ENCODE measurements around the gene KCTD1.

KCTD1 gene

DNA sequence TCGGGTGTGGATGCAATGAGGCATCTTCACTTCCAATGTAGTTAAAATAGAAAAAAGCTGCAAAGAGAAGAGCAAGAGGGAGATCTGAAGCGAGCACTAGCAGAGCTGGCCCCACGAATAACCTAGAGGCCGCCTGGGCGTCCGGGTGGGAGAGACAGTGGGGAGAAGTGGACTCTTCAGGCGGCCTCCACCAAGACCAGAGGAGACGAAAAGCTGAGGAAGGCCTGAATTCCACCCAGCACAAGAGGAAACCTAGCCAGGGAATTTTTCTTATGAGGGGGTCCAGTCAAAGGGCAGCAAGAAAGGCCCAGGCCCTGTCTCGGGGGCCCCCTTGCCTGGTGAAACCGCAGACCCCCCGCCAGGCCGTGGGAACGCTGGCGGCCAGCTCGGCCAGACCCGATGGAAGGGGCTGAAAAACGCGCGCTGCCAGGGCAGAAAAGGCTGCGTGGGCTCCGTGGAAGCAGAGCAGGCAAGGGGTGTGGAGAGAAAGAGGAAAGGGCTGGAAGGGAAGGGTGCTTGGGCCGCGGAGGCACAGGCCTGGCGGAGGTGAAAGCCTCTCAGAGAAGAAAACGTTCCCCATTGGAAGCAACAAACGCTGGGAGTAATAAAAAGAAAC lies 69.2 kb downstream of the KCTD1 start:
- no peak for DNase-seq

GRCh38 chr18:26477828-26478466 lies 70.4 kb downstream of the KCTD1 start:
- no peak for DNase-seq

- no peak for DNase-seq
Measured at GRCh38 chr18:26476697-26477096, 71.7 kb downstream of the KCTD1 start.

DNA sequence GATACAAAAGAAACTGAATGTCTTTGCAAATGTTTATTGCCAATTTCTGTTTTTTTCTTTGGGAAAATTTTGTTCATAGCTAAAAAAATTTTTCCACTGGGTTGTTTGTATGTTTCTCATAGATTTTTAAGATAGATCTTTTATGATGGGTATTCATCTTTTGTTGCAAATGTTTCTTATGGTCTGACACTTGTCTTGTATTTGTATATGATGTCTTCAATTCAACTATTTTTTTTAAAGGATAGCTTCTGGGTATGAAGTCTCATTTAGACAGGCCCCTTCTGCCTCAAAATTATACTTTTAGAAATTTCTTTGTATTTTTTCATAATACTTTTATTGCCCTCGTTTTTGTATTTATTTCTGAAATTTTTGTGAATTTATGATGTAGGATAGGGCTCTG lies 73.8 kb downstream of the KCTD1 start:
- no peak for DNase-seq

DNA sequence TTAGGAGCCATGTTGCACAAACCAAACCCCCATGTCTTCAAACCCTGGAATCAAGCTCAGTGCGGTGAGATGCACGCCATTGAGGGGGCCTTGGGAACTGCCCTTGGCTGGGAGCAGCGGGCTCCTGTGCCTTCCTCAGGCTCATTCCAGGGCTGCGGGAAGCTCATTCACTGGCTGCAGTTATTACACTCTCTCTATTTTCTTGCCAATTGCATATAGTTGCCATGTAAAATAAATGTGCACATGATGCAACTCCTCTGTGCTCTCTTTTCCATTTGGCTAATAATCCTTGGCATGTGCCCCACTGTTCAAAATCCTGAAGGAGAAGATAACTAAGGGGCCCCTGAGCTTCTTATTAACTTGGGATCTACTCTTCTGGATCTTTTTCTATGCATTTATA lies 74.7 kb downstream of the KCTD1 start:
- no peak for DNase-seq

DNA sequence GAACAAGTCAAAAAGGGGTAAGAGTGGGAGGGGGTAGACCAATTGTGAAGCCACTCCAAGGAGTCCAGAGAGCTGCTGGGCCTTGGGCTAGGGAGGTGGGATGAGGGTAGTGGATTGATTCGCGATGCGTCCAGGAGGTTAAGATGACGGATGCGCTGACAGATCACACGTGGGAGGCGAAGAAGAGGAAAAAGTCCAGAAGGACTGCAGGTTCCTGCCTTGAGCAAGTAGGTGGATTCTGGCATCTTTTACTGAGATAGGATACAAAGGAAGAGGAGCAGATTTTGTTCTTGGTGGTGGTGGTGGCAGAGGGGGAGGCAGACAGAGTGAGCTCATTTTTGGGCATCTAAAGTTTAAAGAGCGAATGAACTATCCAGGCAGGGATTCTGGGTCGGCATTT lies 76.5 kb downstream of the KCTD1 start:
- DNase-seq: no peak

DNA sequence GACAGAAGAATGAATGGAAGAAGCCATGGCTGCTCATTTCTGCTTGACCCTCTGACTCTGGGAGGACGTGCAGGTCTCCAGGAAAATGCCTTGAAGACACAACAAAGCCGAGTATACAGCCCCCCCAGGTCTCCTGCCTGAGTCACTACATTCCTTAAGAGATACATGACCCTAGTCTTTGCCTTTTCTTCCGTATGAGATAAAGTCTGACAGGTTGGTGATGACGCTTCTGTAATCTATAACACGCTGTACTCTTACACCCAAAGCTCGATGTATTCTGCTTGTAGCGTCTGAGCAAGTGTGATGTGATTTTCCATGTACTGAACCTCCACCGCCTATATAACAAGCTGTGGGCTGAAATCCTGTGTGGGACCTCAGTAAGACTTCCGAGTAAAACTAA lies 77.3 kb downstream of the KCTD1 start:
- no peak for DNase-seq

DNA sequence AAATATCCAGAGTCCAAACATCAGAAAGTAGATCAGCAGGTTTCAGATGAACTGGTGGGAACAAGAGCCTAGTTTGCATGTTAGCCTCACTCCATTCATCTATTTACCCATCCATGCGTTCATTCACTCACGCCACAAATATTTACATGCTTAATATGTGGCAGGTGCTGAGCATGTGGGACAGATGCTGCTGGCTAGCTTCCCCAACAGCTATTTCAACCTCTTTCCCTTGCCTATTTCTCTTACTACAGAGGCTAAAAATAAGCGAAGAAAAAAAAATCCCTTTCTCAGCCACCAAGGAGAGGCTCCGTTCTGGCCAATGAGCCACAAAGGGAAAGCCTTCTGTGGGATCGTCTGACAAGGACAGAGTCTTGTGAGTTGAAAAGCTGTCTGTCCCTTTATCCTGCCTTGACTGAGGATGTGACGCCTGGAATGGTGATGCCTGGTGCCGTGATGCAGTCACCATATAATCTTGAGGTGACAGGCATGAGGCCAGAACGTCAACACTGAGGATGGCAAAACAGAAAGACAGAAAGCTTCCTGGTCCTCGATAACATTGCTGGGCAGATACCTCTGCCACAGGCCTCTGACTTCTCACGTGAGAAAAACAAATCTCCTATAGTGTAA lies 78.2 kb downstream of the KCTD1 start:
- peak; percentile 89 for DNase-seq

GRCh38 chr18:26468931-26469340 lies 79.4 kb downstream of the KCTD1 start:
- DNase-seq: peak; percentile 90

- no peak for DNase-seq
Measured at GRCh38 chr18:26466026-26466425, 82.3 kb downstream of the KCTD1 start.

DNA sequence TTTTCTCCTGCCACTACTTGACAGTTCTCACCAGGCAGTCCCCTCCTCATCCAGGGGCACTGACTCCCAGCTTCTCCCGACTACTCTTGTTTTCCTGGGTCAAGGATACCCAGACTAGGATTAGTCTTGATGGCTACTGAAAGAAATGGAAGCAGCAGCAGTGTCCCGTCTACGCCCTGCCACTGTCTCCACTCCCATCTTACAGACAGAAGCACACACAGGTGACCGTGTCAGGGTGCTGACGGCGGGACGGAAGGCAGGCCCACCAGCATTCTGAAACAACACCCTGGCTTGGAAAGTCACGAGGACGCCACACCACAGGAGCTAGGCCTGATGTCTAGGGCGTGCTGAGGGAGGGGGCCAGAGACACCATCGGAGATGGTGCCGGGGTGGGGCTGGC lies 82.9 kb downstream of the KCTD1 start:
- DNase-seq: no peak

DNA sequence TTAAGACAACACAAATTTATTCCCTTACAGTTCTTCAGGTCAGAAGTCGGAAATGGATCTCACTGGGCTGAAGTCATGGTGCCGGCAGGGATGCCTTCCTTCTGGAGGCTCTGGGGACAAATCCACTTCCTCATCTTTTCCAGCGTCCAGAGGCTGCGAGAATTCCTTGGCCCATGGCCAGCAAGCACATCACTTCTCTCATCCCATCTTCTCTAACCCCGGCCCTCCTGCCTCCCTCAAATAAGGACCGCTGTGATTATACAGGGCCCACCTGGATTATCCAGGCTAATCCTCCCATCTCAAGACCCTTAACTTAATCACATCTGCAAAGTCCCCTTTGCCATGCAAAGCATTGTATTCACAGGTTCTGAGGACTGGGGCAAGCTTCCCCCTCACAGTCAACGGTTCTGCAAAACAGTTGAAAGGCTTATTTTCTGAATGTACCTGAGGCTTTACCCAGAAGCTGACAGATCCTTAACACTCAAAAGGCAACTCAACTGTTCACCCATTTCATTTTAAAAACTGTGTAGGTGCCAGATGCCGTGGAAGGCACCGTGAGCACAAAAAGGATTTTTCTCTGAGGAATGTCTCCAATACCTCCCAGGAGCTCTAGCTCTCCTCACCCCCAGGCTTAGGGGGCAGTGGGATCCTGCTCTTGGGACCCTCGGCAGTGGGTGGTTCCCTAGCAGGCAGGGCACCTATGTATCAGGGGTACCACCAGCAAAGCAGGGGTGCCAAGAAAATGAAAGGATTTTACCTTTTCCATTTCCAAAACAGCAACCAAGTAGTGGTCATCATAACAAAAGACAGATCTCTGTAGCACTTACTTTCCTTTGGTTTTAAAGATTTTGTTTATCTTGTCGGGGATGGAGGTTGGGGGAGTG lies 84.0 kb downstream of the KCTD1 start:
- DNase-seq: no peak

DNA sequence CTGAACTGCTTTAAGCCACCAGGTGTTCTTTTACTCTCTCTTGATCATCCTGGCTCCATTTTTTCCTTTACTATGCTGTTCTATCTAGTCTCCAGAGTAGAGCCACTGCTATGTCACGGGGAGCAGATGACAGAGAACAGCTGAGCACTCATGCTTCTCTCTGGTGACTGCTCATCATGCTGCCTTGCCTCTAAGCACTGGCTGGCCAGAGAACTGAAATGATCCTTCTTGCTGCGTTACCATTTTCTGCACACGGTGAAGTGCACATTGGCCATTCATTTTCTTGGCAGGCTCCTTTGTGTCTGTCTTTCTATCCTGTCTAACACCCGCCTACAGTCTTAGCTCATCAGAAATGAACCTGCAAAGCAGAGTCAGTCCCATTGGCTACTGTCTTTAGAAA lies 86.0 kb downstream of the KCTD1 start:
- no peak for DNase-seq

DNA sequence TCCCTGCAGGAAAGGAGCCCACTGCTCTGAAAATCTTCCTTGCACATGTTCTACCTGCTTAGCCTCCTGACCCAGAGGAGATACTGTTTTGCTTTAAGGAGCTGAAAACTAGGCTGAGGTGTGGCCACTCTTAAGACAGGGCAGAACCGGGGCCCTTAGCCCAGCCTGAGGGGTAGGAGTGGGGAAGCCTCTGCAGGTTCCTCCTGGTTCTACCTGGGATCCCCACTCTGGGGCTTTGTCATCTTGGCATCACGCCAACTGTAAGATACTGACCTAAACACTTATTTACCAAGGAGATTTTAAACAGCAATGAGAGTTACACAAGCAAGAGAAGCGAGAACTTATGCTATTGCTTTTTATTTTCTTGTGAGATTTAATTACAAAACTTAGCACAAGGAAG lies 86.9 kb downstream of the KCTD1 start:
- DNase-seq: no peak

DNA sequence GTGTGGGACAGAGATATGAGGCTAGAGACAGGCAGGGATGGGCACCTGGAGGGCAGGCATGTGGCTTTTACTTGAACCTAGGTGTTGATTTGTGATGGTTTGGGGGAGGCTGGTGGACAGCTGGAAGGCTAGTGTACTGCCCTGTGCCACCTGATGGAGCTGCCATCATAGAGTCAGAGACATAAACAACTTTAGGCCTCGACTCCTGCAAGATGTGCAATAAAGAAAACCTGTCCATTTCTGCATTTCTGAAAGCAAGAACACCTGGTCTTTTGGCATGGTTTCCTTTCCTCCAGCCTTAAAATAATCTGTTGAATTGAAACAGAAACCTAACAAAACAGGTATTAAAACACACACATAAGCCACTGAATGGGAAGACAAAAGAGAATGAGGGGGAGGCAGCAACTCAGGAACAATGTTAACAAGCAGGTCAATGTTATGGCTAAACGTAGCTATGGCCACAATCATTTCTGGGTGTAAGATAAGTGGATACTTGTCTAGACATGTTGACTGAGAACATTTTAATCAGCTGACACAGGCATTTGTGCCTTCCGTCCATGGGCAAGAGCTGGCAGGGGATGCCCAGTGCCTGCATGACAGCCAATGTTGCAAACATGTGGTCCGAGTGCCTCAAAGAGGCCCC lies 87.8 kb downstream of the KCTD1 start:
- DNase-seq: peak; percentile 98

GRCh38 chr18:26459884-26460283 lies 88.5 kb downstream of the KCTD1 start:
- no peak for DNase-seq

- DNase-seq: no peak
Measured at GRCh38 chr18:26459340-26459739, 89.0 kb downstream of the KCTD1 start.

DNA sequence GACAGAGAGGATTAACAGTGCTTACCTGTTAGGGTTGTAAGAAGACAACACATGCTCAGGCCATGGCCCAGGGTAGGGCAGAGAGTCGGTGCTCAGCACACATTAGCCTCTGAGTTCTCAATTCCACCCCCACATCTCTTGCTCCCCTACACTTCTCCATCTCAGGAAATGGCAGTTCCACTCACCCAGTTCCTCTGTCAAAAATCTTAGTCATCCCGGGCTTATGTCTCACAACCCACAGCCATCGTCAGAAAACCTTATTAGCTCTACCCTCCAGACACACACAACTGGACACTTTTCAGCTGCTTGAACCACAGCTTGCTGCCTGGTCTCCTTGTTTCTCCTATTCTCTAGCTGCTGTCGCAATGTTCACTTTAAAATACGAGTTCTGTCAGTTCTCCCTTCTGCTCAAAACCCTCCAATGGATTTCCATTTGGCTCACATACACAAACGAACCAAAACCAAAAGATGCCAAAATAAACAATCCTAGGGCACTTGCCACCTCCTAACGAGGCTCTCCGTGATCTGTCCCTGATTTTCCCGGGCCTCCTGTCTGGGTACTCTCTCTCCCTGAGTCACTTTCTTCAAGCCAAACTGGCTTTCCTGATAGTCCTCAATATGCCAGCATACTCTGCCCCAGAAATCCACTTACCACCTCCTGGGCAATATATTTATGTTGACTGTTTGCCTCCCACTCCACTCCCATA lies 89.7 kb downstream of the KCTD1 start:
- DNase-seq: no peak

GRCh38 chr18:26457611-26458353 lies 90.6 kb downstream of the KCTD1 start:
- no peak for DNase-seq

GRCh38 chr18:26457195-26457594 lies 91.2 kb downstream of the KCTD1 start:
- DNase-seq: no peak

DNA sequence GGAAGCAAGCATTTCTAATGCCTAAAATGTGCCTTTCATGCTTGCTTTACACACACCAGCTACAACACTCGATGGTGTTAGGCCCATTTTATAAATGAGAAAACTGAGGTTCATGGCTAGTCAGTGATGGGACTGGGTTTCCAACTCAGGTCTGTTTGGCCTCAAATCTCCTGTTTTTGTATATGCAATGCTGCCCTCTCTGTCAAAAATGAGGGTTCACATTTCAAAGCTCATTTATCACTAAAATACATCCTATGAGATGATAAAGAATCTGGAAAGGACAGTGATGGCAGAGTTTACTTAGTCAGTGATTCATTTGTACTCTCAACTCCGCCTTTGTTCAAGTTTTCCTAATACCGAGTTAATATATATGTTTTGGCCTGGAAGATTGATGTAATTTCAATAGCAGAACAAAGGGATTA lies 92.3 kb downstream of the KCTD1 start:
- DNase-seq: no peak

GRCh38 chr18:26455639-26456038 lies 92.7 kb downstream of the KCTD1 start:
- no peak for DNase-seq

All from NCI-H748 treated with DMSO at 0.1 percent for 48 hours (cell line).